H1 (cell line): ENCODE data around the gene CDC42. TPM values are rescaled to one million over a fixed set of nuclear protein-coding genes. Genes with fewer than 3 reads are reported as not detected.

Experiments used
- EP300 ChIP-seq, 2 experiments: IDR thresholded peaks; 1 replicate in 1 of 2; 2 replicates in 1 of 2; pipeline ENCODE4 v1.6.1; 2011 to 2012; ENCODE audit warnings: low read depth in 2 of 2, low read length in 2 of 2, mild to moderate bottlenecking in 2 of 2, borderline replicate concordance in 1 of 2, inconsistent platforms in 1 of 2, moderate library complexity in 1 of 2
- USF2 ChIP-seq: IDR thresholded peaks from 2 replicates; pipeline ENCODE4 v1.6.1; 2011; ENCODE audit warnings: low read length, improper control_type of control experiment
- polyA plus RNA-seq, 7 experiments: library from polyadenylated mRNA; depleted of rRNA in 3 of 7; stranded (reverse) in 5 of 7; unstranded in 2 of 7; fragments of >200 nt in 5 of 7; fragments of 200-250 nt in 2 of 7; gene quantifications; 1 replicate in 5 of 7; 2 replicates in 1 of 7; 4 replicates in 1 of 7; pipeline versions ENCODE4 v1.2.1 to v1.2.3, GENCODE V29; 2011 to 2013; ENCODE audit warnings: missing spikeins in 2 of 7, mixed read lengths in 2 of 7
- total RNA-seq: library from RNA; stranded (reverse); fragmentation: NEBNext Ultra II Directional; extraction: Animal tissue kit (Norgen Biotek cat#: 25700); gene quantifications from 2 replicates; pipeline ENCODE4 v1.2.1, GENCODE V29; 2021

The CDC42 gene
- total and polyA plus RNA-seq, 2 of the 8 experiments (the other 6 are each of a cell fraction or from before 2014, with no cell fraction given): 110 to 179 TPM

- TF ChIP-seq USF2 (no peak), EP300 (IDR thresholded peaks at IDR 0.05; ENCODE audit: borderline replicate concordance in 1 of 2, low read depth in 2 of 2, low read length in 2 of 2) (no peak)
Measured at GRCh38 chr1:22105611-22106207, 53.2 kb downstream of the CDC42 start (continued).
